PC-9 (cell line): ENCODE results near the gene ACY1.

ENCODE experiments used
- EZH2 ChIP-seq: fragments of 200-600 bp; sonication (generic); IDR thresholded peaks from 2 replicates; pipeline ENCODE4 v1.8.0; 2017; ENCODE audit warnings: antibody characterized with exemption, low read depth
- TF ChIP-seq, protein P1 (sequence below): fragments of 200-600 bp; sonication (generic); conservative IDR thresholded peaks from 2 replicates; pipeline ENCODE4 v1.6.1; 2017; ENCODE audit warnings: mixed run types, antibody characterized with exemption, mild to moderate bottlenecking, moderate library complexity

DNA sequence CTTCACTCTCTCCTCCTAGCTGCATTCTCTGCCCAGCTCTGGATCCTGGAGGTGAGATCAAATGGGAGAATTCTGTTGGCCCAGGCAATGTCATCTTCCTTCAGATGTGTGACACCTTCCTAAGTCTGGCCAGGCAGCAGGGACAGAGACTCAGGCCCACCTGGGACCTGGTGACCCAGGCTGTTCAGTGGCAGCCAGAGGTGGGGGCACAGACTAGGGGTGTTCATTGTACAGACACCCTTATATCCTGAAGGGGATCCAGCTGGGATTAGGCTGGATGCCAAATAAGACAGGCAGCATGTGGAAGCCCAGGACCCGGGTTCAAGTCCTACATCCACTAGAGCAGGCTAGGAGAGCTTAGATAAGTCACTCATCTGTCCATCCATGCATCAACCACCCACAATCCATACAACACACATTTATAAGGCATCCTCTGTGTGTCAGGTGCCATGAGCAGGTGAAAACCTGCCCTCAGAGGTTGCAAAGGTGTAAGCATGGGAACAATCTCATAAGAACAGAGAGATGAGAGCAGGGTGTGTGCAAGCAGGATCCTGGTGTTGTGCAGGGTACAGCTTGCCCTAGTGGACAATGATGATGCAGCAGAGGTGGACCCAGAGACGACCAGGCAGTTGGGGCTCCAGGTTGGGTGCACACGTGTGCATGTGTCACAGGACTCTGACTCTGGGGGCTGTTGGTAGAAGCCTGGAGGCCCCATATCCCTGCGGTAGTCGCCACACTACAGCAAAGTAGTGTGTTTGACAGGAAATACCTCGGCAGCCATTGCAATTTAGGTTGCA is 30.7 kb downstream of the ACY1 start:
- TF ChIP-seq, protein P1, sequence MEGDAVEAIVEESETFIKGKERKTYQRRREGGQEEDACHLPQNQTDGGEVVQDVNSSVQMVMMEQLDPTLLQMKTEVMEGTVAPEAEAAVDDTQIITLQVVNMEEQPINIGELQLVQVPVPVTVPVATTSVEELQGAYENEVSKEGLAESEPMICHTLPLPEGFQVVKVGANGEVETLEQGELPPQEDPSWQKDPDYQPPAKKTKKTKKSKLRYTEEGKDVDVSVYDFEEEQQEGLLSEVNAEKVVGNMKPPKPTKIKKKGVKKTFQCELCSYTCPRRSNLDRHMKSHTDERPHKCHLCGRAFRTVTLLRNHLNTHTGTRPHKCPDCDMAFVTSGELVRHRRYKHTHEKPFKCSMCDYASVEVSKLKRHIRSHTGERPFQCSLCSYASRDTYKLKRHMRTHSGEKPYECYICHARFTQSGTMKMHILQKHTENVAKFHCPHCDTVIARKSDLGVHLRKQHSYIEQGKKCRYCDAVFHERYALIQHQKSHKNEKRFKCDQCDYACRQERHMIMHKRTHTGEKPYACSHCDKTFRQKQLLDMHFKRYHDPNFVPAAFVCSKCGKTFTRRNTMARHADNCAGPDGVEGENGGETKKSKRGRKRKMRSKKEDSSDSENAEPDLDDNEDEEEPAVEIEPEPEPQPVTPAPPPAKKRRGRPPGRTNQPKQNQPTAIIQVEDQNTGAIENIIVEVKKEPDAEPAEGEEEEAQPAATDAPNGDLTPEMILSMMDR, result no peak
- TF ChIP-seq EZH2, result no peak
